CD4-positive, alpha-beta T cell treated with Interleukin-17A for 4 hours (primary cell): Measurements from ENCODE around the gene EMC6.

Experiments
- DNase-seq: peaks from one replicate; pipeline ENCODE4 v3.0.0-alpha.2; 2020; ENCODE audit warnings: mixed read lengths

EMC6 gene

GRCh38 chr17:3656755-3657587, 11.6 kb upstream of the EMC6 start:
- DNase-seq, result no peak

GRCh38 chr17:3657588-3657869, 11.1 kb upstream of the EMC6 start:
- no peak for DNase-seq

DNA sequence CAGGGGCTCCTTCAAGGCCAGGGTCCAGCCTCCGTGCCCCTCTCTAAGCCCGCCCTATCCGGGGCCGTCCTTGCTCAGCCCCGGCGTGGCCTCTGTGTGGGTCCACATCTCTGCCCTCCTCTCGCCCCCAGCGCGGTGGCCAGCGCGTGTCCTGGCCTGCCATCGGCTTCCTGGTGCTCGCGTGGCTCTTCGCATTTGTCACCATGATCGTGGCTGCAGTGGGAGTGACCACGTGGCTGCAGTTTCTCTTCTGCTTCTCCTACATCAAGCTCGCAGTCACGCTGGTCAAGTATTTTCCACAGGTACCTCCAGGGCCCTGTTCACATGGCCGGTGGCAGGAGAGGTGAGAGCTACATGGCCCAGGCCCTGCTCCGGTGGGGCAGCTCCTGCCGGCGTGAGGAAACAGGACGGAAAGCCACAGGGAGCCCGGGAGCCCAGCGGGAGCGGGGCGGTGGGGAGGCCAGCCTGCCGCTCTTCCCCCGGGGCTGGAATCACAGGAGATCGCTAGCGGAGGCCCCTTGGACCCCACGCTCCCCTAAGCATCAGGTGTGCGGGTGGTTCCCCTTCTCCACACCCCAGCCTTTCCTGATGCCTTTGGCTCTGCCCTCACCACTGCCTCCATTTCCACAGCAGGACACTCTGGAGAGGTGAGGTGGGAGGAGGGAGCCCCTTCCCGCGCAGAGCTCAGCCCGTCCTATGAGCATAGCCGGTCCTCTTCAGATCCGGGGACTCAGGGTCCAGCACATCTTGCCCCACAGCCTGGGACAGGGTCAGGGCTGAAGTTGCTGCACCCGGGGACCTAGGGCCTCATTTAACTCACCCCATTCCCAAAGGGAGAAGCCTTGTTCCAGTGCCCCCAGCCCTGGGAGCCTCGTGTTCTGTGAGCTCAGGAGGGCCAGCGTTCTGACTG, 10.5 kb upstream of the EMC6 start:
- DNase-seq, result no peak

DNA sequence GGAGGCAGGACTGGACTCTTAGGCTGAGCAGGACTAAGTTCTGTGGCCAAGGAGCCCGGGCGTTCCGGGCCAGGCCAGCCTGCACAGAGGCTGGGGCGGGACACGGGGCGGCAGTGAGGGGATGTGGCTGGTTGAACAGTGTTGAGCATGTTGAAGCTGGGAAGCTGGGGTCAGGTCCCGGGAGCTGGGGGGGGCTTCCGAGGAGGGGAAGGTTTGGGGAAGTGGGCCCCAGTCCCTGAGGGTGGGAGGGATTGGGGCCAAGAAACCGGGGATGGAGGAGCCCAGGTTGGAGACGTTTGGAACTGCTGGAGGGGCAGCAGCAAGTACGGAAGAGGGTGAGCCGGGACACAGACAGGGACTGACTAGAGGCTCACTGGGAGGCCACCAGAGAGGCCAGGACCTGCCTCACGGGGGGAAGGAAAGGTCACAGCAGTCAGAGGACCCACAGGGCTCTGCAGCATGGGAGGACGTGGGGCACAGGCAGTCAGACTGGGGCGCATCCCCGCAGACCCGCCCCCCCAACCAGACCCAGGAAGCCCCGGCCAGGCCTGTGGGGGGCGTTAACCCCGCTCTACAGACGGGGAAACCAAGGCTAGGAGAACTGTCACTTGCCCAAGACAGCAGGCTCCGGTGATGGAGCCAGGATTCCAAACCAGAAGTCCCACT, 9.7 kb upstream of the EMC6 start:
- no peak for DNase-seq

DNA sequence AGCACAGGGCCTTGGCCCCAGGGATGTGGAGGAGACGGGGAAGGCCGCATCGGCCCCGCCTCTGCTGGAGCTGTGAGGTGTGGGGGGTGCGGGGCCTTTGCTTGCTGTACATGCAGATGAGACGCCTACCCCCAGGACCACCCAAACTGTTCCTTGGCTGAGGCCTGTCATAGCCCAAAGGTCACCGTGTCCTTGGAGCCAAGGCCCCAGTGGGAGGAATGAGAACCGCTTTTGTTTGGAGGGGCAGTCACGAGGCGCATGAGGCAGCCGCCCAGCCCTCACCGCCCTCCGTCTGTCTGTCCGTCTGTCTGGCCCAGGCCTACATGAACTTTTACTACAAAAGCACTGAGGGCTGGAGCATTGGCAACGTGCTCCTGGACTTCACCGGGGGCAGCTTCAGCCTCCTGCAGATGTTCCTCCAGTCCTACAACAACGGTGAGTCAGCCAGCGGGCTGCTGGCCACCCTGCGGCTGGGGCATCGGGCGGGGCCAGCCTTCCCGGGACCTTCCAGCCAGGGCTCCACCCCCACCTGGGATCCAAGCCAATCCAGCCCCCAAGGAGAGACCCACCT, 9.0 kb upstream of the EMC6 start:
- no peak for DNase-seq

DNA sequence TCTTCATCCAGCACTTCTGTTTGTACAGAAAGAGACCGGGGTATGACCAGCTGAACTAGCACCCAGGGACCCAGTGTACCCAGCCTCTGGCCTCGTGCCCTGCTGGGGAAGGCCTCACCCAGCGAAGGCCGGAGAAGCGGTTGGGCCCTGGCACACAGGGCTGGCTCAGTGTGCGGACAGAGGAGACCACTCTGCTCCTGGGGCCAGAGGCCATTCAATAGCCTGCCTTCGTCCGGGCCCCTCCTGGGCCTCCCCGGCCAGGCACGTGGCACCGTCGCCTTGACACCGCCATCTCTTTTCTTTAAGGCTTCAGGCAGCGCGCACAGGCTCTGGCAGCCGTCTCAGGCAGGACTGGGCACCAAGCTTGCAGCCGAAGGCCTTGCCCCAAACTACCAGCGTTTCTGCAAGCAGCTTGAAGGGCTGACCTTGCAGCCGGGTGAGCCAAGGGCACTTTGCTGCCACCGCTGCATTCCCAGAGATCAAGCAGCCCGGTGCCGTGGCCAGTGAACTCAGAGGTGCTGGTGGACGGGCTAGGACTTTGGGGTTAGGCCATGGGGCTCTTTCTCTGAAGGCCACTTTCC, 8.2 kb upstream of the EMC6 start:
- DNase-seq, result no peak

DNA sequence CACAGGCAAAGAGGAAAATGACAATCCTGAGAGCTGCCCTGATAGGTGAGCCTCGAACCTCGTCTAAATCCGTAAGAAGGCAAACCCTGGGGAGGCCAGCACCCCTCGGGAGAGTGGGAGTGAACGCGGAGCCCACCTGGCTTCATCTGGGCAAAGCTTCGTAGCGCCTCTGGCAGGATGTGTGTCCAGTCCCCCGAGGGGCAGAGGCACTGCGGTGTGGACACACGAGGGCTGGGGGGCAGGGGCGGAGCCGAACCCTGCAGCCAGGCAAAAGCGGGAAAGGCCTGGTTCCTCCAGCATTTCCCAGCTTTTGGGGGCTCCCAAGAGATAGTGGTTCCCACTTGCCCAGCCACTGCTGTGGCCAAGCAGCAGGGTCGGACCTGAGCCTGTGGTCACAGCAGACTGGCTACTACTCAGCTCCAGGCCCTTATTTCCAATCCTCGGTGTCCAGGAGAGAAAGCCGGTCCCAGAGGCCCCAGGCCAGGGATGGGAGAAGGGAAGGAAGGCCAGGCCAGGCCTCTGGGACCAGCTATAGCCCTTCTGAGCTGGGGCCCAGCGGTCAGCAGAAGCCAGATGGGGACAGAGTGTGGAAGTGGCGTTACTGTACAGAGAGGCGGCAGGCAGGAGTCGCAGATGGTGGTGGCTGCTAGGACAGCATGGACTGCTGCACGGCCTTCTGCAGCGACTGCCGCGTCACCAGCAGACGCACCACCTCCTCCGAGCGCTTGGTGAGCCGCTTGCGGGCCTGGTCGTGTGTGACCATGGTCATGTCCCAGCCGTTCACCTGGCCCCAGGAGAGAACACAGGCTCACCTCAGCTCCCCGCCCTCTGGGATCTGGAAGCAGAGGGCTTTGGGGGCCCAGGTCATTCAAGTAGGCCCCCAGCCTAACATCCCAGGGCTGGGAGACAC, 5.3 kb upstream of the EMC6 start:
- no peak for DNase-seq

- DNase-seq, result no peak
Observed at GRCh38 chr17:3665834-3666233, 2.8 kb upstream of the EMC6 start.

DNA sequence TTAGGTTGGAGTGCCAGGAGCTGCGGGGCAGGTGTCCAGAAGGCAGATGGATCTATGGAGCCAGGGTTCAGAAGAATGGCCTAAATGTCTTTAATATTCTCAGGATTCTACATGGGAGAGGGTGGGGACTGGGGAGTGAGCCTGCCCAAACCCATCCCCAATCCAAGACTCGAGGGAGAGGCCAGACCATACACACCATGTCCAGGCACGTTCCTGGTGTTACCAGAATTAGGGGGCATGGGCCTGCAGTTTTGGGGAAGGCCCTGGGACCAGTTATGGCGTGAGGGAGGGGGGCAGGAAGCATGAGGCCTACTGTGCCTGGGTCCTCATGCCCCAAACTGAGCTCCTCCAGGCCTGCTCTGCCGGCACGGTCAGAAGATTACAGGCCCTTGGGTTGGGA, 2.1 kb upstream of the EMC6 start:
- DNase-seq, result no peak

DNA sequence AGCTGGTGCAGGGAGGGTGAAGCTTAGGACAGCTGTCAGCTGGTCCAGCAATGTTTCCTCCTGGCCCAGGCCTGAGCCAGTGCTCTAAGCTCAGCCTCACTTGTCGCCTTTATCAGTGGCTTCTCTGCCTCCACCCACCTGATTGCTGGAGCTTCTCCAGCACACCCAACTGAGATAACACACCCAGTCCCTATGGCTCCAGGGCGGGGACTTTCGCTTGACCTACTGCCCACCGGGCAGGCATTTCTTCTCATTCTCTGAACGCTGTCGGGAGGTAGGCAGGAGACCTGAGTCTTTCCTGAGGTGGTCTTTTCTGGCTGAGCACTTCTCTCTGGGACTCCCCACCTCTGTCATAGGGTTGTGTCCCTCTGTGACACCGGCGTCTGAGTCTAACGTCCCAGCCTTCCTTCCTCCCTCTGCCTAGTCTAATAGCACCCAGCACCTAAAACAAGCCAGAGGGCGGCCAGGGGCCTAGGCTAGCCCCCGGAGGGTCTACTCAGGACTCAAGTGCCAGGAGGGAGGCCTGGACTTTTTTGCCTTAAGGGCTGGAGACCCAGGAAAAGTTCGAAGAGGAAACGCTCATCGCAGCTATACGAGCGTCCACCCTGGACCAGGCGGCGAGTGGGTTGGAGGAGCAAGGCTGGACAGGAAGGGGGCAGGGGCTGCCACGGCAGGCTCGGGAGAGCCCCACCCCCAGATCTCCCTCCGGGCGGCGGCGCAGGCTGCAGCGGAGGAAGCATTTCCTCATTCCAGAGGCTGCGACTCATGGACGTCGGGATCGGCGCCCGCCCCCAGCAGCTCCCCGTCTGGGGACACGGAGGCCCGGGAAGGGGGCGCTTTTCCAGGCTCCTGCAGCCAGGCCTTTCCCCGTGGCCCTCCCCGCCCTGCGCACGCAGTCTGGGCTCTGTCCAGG, 990 bp upstream of the EMC6 start:
- peak; percentile 12 for DNase-seq

DNA sequence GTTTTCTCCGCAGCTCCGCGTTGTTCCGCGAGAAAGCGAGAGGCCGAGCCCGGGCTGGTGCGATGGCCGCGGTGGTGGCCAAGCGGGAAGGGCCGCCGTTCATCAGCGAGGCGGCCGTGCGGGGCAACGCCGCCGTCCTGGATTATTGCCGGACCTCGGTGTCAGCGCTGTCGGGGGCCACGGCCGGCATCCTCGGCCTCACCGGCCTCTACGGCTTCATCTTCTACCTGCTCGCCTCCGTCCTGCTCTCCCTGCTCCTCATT, 404 bp downstream of the EMC6 start:
- DNase-seq, result no peak

GRCh38 chr17:3669548-3669947, 936 bp downstream of the EMC6 start:
- no peak for DNase-seq

GRCh38 chr17:3672571-3672970, 4.0 kb downstream of the EMC6 start:
- no peak for DNase-seq

- no peak for DNase-seq
Observed at GRCh38 chr17:3675886-3676285, 7.3 kb downstream of the EMC6 start.

- no peak for DNase-seq
Observed at GRCh38 chr17:3678095-3678820, 9.6 kb downstream of the EMC6 start.

DNA sequence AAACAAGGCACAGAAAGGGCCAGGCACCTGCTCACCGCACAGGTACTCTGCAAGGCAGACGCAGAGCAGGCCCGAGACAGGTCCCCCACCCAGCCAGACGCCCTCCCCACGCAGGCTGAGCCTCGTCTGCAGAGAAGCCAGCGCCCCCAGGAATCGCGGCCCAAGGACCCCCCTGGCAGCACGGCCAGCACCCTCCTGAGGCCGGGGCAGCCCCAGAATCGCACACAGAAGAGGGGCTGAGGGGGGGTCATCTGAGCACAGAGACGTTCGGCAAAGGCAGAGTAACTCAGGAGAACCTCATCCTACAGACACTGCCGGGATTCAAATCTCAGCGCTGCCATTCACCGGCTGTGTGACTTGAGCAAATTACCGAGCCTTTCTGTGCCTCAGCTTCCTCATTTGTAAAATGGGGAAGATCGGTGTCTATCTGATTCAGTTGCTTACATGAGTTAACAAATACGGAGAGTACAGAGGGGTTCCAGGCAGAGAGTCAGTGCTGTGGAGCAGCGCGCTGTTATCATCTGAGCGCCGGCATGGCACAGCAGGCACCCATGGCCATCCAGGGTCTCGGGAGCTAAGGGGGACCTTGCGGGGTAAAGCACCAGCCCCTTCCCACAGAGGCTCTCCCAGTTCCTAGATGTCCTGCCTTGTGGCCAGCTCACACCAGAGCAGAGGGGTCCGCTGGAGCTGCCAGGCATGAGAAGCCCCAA, 10.4 kb downstream of the EMC6 start:
- DNase-seq, result no peak

- DNase-seq, result no peak
Observed at GRCh38 chr17:3679531-3680126, 11.0 kb downstream of the EMC6 start.

- DNase-seq, result no peak
Observed at GRCh38 chr17:3681057-3681456, 12.4 kb downstream of the EMC6 start.

DNA sequence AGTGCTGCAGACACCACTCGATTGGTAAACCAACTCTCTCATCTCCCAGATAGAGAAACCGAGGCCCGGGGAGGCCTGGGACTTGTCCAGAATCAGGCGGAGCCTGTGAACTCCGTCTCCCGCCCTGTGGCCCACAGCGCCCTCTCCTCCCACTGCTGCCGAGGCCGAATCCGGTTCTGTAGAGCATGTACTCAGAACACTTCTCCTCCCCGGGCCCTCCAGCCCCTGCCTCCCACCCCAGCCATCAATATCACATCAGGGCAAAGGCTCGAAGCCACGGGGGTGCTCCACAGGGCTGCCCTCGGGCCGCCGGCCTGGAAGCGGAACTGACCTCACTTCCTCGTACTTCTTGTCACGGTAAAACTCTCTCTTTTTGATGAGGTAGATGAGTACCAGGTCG, 13.0 kb downstream of the EMC6 start:
- DNase-seq, result no peak
